Measurements from ENCODE around the gene CTNNA2.

- TF ChIP-seq CTCF (IDR thresholded peaks at IDR 0.05) = no peak
- no peak for TF ChIP-seq POLR2AphosphoS5 (IDR thresholded peaks at IDR 0.05)
- TF ChIP-seq POLR2A (IDR thresholded peaks at IDR 0.05) = no peak
These were observed 277.0 kb downstream of the CTNNA2 start for GRCh38 chr2:79789811-79790210.

Data from transverse colon (tissue), 4 donors.